Medulla oblongata (tissue), 1 donor: ENCODE results near the gene IL18BP.
A peak's percentile ranks its signal among the peaks of the same experiment; 100 is the strongest.

Source experiments
- DNase-seq: peaks from one replicate; pipeline ENCODE4 v3.0.0-alpha.2; 2015; ENCODE audit errors: extremely low spot score

Gene IL18BP

GRCh38 chr11:71998649-71999310 is at the start of gene IL18BP:
Gene IL18BP, plus strand, starts transcription at chr11:71998909. Its CDS starts 1,076 bp downstream, at chr11:71999985.
- peak; percentile 65 for DNase-seq

DNA sequence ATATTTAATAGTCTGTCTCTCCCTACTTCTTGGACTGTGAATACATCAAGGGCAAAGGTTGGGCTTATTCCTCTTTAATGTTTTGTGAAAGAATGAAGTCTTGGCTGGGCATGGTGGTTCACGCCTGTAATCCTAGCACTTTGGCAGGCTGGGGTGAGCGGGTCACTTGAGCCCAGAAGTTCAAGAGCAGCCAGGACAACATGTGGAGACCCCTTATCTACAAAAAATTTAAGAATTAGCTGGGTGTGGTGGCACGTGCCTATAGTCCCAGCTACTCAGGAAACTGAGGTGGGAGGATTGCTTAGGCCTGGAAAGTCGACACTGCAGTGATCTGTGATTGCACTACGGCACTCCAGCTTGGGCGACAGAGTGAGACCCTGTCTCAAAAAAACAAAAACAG is 49.7 kb upstream of the IL18BP start:
- no peak for DNase-seq

GRCh38 chr11:71951741-71952310 is 46.9 kb upstream of the IL18BP start:
- DNase-seq, result no peak

- no peak for DNase-seq
These were observed 42.7 kb upstream of the IL18BP start for GRCh38 chr11:71955898-71956456.

DNA sequence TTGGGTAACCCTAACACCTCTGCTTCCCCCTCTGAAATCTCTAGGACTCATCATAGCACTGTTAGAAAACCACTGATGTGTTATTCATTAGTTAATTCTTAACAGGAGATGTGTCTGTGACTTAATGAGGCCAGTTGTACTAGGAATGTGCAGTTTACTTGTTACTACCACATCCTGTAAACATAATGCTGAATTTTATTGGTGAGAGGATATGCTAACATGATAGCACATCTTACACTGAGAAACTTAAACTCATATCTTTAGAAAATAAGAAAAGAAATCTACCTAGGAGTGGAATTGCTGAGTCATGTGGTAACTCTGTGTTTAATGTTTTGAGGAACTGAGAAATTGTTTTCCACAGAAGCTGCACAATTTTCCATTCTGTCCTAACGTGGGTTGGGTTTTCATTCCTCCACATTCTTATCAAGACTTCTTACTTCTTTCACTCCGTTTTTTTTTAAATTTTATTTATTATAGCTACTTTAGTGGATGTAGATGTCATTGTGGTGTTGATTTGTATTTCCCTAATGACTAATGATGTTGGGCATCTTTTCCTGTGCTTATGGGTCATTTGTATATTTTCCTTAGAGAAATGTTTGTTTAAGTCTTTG is 36.2 kb upstream of the IL18BP start:
- peak; percentile 45 for DNase-seq

GRCh38 chr11:71963468-71963867 is 35.2 kb upstream of the IL18BP start:
- no peak for DNase-seq

DNA sequence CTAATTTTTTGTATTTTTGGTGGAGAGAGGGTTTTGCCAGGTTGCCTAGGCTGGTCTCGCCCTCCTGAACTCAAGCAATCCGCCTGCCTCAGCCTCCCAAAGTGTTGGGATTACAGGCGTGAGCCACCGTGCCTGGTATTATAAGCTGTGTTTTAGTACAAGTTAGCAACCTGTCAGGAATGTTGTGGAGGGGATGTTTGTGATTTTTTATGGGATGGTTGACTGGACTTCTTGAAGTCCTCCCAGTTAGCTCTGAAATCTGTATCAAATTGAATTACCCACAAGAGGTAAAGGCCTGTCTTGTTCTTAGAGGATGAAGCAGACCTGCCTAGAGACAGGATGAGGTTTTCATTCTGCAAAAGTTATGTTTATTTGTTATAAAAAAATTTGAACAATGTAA is 34.1 kb upstream of the IL18BP start:
- no peak for DNase-seq

- no peak for DNase-seq
These were observed 27.0 kb upstream of the IL18BP start for GRCh38 chr11:71971680-71972079.

GRCh38 chr11:71976551-71976950 is 22.2 kb upstream of the IL18BP start:
- DNase-seq, result no peak

DNA sequence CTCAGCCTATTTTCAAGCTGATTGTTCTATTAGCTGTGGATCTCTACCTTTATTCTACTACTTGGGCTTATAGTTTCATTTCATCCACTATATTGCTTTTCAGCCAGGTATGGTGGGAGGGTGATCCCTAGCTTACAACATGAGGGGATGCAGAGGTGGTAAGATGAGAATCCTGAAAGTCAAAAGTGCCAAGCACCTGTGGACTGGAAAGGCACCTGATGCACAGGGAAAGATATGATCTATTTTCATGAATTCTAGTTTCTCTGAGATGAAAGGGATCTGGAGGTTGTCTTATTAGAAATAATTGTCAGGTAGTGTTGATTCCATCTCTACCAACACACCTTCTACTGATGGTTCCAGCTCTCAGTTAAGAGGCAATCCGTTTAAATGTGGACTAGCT is 21.6 kb upstream of the IL18BP start:
- DNase-seq, result no peak

GRCh38 chr11:71977743-71978418 is 20.8 kb upstream of the IL18BP start:
- peak; percentile 89 for DNase-seq

- DNase-seq, result no peak
These were observed 19.6 kb upstream of the IL18BP start for GRCh38 chr11:71979094-71979493.

GRCh38 chr11:71979602-71980001 is 19.1 kb upstream of the IL18BP start:
- peak; percentile 69 for DNase-seq

DNA sequence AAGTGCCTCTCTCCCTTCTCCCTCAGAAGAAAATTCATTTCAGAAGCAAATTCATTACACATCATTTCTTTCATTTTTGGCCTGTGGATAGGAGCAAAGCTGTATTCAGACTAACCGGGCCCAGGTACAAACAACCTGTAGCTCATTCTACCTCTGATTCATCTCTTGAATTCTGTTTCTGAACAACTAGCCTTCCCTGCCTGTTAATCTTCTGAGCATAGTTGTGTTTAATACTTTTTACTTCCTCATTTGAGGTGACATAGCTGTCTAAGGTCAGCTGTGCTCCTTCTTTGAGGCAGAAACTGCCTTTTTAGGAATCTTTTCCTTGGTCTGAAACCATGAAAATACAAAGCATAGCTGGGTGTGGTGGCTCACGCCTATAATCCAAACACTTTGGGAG is 12.6 kb upstream of the IL18BP start:
- no peak for DNase-seq

GRCh38 chr11:71987521-71987920 is 11.2 kb upstream of the IL18BP start:
- no peak for DNase-seq

DNA sequence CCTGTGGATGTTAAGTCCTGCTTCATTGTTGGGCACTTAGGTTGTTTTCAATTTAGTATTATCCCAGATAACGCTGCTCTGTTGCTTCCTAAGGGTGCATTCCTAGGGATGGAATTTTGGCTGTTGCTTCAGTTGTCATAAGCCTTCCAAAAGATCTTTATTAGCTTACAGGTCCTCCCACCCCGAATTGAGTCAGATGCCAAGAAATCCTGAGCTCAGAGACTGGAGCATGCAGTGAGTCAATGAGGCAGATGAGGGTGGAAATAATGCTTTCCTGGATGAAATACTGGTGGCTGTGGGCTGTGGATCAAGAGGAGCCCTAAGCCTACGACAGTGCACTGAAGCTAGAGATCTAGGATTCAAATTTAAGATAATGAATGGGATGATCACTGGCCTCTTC is 10.7 kb upstream of the IL18BP start:
- DNase-seq, result no peak

DNA sequence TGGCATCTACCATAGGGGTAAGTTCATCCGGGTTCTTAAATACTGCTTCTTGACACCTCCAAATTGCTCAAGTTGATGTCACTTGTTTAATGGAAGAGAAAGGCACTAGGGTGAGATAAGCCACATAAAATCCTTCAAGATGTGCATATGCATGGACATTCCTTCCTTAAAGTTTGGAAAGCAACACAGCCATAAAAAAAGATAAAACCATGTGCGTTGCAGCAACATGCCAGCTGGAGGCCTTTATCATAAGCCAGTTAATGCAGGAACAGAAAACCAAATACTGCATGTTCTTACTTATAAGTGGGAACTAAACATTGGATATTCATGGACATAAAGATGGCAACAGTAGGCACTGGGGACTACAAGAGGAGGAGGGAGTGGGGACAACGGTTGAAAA is 8.0 kb upstream of the IL18BP start:
- DNase-seq, result no peak

DNA sequence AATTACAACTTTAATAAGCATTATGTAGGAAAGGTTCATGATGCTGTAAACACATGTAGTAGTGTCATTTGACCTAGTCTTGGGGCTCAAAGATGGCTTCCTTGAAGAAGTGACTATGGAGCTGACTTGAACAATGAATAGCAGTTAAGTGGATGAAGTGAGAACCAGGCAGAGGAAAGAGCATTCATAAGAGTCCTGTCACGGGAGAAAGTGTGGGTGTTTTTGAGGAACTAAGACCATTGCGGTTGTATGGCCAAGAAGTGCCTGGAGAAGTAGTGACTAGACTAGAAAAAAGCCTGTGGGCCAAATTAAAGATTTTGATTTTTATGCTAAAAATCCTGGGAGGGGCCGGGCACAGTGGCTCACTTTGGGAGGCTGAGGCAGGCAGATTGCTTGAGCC is 7.2 kb upstream of the IL18BP start:
- peak; percentile 89 for DNase-seq

DNA sequence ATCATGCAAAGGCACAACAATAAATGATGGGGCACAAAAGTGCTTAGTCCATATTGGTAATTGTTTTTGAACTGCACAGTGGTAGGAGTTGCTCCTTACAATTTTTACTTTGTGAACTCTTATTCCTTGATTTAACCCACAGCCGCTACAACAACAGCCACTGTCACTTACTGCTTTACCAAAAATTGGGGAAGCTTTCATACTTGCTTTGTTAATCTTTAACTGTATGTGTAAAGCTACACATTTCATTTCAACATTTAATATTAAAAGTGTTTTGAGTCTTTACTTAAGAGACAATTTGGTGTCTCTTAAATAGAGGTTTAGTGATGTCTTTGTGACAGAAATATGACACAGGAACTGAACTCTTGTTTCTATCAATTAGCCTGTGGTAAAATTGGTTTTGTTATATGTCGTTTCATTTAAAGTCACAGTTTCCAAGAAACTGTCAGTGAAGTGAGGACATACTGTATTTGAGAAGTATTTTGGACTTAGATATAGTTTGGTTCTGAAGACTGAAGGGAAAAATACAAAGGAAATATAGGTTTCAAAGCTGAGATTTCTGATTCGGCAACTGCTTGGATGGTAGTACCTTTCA is 6.5 kb upstream of the IL18BP start:
- no peak for DNase-seq

DNA sequence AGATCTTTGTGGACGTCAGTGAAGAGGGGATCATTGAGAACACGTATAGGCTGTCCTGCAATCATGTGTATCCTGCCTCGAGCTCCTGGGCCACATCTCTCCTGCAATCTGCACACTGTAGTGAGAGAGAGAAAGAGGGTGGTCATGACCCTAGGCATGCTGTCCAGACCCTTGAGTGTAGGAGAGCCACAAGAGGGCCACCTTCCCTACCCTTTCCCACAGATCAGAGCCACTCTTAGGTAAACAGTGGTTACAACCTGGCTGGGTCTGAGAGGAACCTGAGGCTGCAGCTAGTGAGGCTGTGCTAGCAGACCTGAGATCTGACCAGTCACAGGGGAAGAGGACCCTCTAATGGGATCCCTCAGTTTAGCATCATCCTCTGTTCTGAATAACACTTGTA is 3.9 kb upstream of the IL18BP start:
- DNase-seq, result no peak

DNA sequence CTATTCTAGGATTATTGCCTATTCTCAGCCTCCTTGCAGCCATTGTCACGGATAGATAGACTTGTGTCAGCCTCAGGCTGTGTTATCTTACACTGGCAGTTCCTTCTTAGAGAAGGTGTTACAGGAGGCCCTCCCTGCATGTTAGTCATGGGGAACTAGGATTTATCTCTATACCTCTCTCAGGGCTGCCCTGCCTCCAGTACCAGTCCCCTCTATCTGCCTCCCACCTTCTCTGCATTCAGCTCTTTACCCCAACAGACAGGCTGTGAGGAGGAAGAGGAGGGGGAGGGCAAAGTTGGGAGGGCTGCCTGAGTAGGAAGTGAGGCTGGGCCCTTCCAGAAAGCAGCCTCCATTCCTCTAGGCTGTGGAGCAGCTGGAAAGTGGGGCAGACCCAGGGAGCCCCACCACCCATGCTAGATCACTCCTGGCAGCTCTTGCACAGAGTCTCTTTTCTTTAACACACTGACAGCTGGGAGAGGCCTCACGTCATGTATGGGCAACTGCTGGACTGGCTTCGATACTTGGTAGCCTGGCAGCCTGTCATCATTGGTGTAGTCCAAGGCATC is 2.9 kb upstream of the IL18BP start:
- no peak for DNase-seq

DNA sequence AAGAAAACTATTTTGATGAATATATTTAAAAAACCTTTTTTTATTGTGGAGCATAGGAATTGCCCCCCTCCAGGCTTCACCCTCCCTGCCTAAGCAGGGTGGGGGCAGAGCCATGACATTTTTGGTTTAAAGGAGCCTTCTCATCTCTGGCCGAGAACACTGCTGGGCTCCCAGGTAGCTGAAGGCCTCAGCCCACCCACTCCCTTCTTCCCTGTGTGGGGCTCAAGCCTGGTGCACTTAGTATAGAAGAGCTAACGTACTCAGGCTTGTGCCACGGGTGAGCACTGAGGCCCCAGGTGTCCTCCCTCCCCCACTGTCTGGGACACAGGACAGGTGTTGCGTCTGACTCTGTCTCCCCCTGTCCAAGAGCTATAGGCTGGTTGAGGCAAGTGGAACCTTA is 2.2 kb upstream of the IL18BP start:
- no peak for DNase-seq
